ENCODE measurements around the gene SLC43A1.

GRCh38 chr11:57543593-57543992 lies 28.1 kb upstream of the SLC43A1 start:
- TF ChIP-seq, protein P1, sequence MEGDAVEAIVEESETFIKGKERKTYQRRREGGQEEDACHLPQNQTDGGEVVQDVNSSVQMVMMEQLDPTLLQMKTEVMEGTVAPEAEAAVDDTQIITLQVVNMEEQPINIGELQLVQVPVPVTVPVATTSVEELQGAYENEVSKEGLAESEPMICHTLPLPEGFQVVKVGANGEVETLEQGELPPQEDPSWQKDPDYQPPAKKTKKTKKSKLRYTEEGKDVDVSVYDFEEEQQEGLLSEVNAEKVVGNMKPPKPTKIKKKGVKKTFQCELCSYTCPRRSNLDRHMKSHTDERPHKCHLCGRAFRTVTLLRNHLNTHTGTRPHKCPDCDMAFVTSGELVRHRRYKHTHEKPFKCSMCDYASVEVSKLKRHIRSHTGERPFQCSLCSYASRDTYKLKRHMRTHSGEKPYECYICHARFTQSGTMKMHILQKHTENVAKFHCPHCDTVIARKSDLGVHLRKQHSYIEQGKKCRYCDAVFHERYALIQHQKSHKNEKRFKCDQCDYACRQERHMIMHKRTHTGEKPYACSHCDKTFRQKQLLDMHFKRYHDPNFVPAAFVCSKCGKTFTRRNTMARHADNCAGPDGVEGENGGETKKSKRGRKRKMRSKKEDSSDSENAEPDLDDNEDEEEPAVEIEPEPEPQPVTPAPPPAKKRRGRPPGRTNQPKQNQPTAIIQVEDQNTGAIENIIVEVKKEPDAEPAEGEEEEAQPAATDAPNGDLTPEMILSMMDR (IDR thresholded peaks at IDR 0.05): no peak
- TF ChIP-seq POLR2A (IDR thresholded peaks at IDR 0.05): no peak

Measured in thyroid gland (tissue), 4 donors.